Thoracic aorta (tissue), 2 donors: ENCODE data around the gene POU2F1. TPM values are rescaled to one million over a fixed set of nuclear protein-coding genes. Genes with fewer than 3 reads are reported as not detected.

Experiments
- ATAC-seq: fragments of 150-250 bp; one replicate; pipeline ENCODE4 v1.8.0; 2017; ENCODE audit warnings: low read depth; ENCODE audit not compliant: insufficient number of reproducible peaks, low FRiP score
- DNase-seq: peaks from one replicate; pipeline ENCODE4 v3.0.0-alpha.2; 2020; ENCODE audit warnings: low spot score
- H3K27ac ChIP-seq, 2 donors: fragments of 200-600 bp; sonication (generic); 1 replicate in 1 of 2; 2 replicates in 1 of 2; pipeline ENCODE4 v1.5.1; 2016; ENCODE audit warnings: mild to moderate bottlenecking in 2 of 2, moderate library complexity in 2 of 2
- H3K27me3 ChIP-seq: fragments of 200-600 bp; sonication (generic); replicated peaks from 2 replicates; pipeline ENCODE4 v1.6.0; 2016; ENCODE audit warnings: mild to moderate bottlenecking; ENCODE audit not compliant: insufficient read depth
- H3K36me3 ChIP-seq: fragments of 200-600 bp; sonication (generic); one replicate; pipeline ENCODE4 v1.5.1; 2016
- H3K4me1 ChIP-seq, 2 donors: fragments of 200-600 bp; sonication (generic); 1 replicate in 1 of 2; 2 replicates in 1 of 2; pipeline versions ENCODE4 v1.5.1 to v1.6.0; 2016; ENCODE audit warnings: low read depth in 2 of 2, mild to moderate bottlenecking in 1 of 2; ENCODE audit not compliant: control insufficient read depth in 1 of 2
- H3K4me3 ChIP-seq: fragments of 200-600 bp; sonication (generic); 2 replicates; pipeline ENCODE4 v1.5.1; 2016; ENCODE audit warnings: mild to moderate bottlenecking
- H3K9me3 ChIP-seq: fragments of 200-600 bp; sonication (generic); 2 replicates; pipeline ENCODE4 v1.5.1; 2016
- CTCF ChIP-seq: fragments of 200-600 bp; sonication (generic); IDR thresholded peaks from one replicate; pipeline ENCODE4 v1.5.1; 2019; ENCODE audit warnings: antibody characterized with exemption
- total RNA-seq, 2 donors: library from RNA; depleted of rRNA; stranded (reverse); fragments of >200 nt; gene quantifications; one replicate each; pipeline versions ENCODE4 v1.1.0 to v1.2.3, GENCODE V29; 2016

Gene POU2F1
- total RNA-seq, 2 donors from 2014 or later, result 15.3 to 25.5 TPM

GRCh38 chr1:167268347-167268787, 47.7 kb downstream of the POU2F1 start:
- no peaks in the 10 kb centered on the region for H3K9me3 ChIP-seq
- no peak overlapping the region for H3K27ac ChIP-seq
- H3K4me1 ChIP-seq, result peaks cover 23 to 32% of the 10 kb centered on the region in 2 donors
- no peak for TF ChIP-seq CTCF
- DNase-seq, result no peak
- no peak overlapping the region for H3K4me3 ChIP-seq
- H3K36me3 ChIP-seq, result no peaks in the 10 kb centered on the region
- no peak for ATAC-seq
- H3K27me3 ChIP-seq, result no peaks in the 10 kb centered on the region

GRCh38 chr1:167270349-167271092, 49.8 kb downstream of the POU2F1 start:
- ATAC-seq, result no peak
- no peaks in the 10 kb centered on the region for H3K27me3 ChIP-seq
- no peak for TF ChIP-seq CTCF
- H3K9me3 ChIP-seq, result no peaks in the 10 kb centered on the region
- H3K36me3 ChIP-seq, result no peaks in the 10 kb centered on the region
- H3K4me1 ChIP-seq, result peaks cover 11 to 38% of the 10 kb centered on the region in 2 donors
- H3K4me3 ChIP-seq, result no peak overlapping the region
- no peak overlapping the region for H3K27ac ChIP-seq
- DNase-seq, result no peak

- Histone ChIP-seq H3K9me3 (no peaks in the 10 kb centered on the region), H3K36me3 (no peaks in the 10 kb centered on the region), H3K27ac (no peak overlapping the region), H3K4me1 (peaks cover 11 to 44% of the 10 kb centered on the region in 2 donors), H3K27me3 (no peaks in the 10 kb centered on the region), H3K4me3 (no peak overlapping the region)
- ATAC-seq (no peak), DNase-seq (no peak)
- TF ChIP-seq CTCF, result no peak
Measured at GRCh38 chr1:167272369-167272957, 51.8 kb downstream of the POU2F1 start.

- Histone ChIP-seq H3K27me3 (no peaks in the 10 kb centered on the region), H3K4me1 (peaks cover 11 to 44% of the 10 kb centered on the region in 2 donors), H3K4me3 (no peak overlapping the region), H3K36me3 (no peaks in the 10 kb centered on the region), H3K9me3 (no peaks in the 10 kb centered on the region), H3K27ac (no peak overlapping the region)
- TF ChIP-seq CTCF, result no peak
- no peak for ATAC-seq
- DNase-seq, result no peak
Measured at GRCh38 chr1:167273027-167273800, 52.5 kb downstream of the POU2F1 start.

- TF ChIP-seq CTCF, result no peak
- no peaks in the 10 kb centered on the region for H3K36me3 ChIP-seq
- no peaks in the 10 kb centered on the region for H3K27me3 ChIP-seq
- no peak overlapping the region for H3K27ac ChIP-seq
- H3K4me3 ChIP-seq, result no peak overlapping the region
- ATAC-seq (no peak), DNase-seq (no peak)
- peaks cover 11 to 44% of the 10 kb centered on the region in 2 donors for H3K4me1 ChIP-seq
- H3K9me3 ChIP-seq, result no peaks in the 10 kb centered on the region
Measured at GRCh38 chr1:167274061-167274460, 53.4 kb downstream of the POU2F1 start.
